Heart left ventricle (tissue), 16 donors: ENCODE results near the gene PTPN9. TPM values are rescaled to one million over a fixed set of nuclear protein-coding genes. Genes with fewer than 3 reads are reported as not detected.
"Not testable (repeated sequence)": the region's sequence is repeated elsewhere in the genome, so short reads cannot be mapped to it uniquely, and the experiment has no call there.

ENCODE experiments used
- ATAC-seq, 4 donors: fragments of 200-7000 bp; cut with Tn5 transposase; one replicate each; pipeline ENCODE4 v1.9.1; 2020 to 2022; ENCODE audit warnings: moderate library complexity in 4 of 4, mild to moderate bottlenecking in 3 of 4, moderate number of reproducible peaks in 1 of 4
- DNase-seq, 5 donors: peaks; one replicate each; pipeline ENCODE4 v3.0.0-alpha.2; 2020
- H3K27ac ChIP-seq, 12 donors: fragments of 200-600 bp; sonication (generic) in 4 of 12; one replicate each; pipeline versions ENCODE4 v1.5.0 to v1.8.0; 2016 to 2022; ENCODE audit warnings: mild to moderate bottlenecking in 2 of 12
- H3K27me3 ChIP-seq, 9 donors: fragments of 200-600 bp; sonication (generic) in 2 of 9; one replicate each; pipeline versions ENCODE4 v1.5.1 to v1.8.0; 2016 to 2022; ENCODE audit warnings: mild to moderate bottlenecking in 3 of 9
- H3K36me3 ChIP-seq, 9 donors: fragments of 200-600 bp; sonication (generic) in 2 of 9; one replicate each; pipeline versions ENCODE4 v1.5.0 to v1.8.0; 2018 to 2022; ENCODE audit warnings: mild to moderate bottlenecking in 2 of 9
- H3K4me1 ChIP-seq, 12 donors: fragments of 200-600 bp; sonication (generic) in 4 of 12; one replicate each; pipeline versions ENCODE4 v1.5.0 to v1.8.0; 2016 to 2022; ENCODE audit warnings: mild to moderate bottlenecking in 3 of 12
- H3K4me3 ChIP-seq, 12 donors: fragments of 200-600 bp; sonication (generic) in 4 of 12; one replicate each; pipeline versions ENCODE4 v1.5.0 to v1.8.0; 2017 to 2022; ENCODE audit warnings: mild to moderate bottlenecking in 9 of 12, moderate library complexity in 4 of 12
- H3K9me3 ChIP-seq, 12 donors: fragments of 200-600 bp; sonication (generic) in 4 of 12; one replicate each; pipeline versions ENCODE4 v1.5.0 to v1.8.0; 2016 to 2022; ENCODE audit warnings: mild to moderate bottlenecking in 1 of 12
- POLR2A ChIP-seq, 2 donors: fragments of 450-650 bp; IDR thresholded peaks; one replicate each; pipeline ENCODE4 v1.6.1; 2017; ENCODE audit warnings: antibody characterized with exemption in 2 of 2, mild to moderate bottlenecking in 2 of 2, moderate library complexity in 2 of 2
- WGBS, 4 donors: extraction: QIAGEN DNeasy Blood & Tissue Kit in 2 of 4; methylation state at CpG; one replicate each; pipeline versions ENCODE4 v1.1.5 to v1.1.7; 2013 to 2018; 5-methylcytosine and 5-hydroxymethylcytosine counted together
- intact Hi-C, 10 donors: fragments of 100-400 bp; cut with DNase I; formaldehyde crosslinking; loops; one replicate each; pipeline versions ENCODE4 v1.11.1 to v1.14.2; 2022
- polyA plus RNA-seq, 2 donors: library from polyadenylated mRNA; stranded (reverse); fragments of 200-250 nt; gene quantifications; one replicate each; pipeline ENCODE4 v1.2.3, GENCODE V29; 2013
- total RNA-seq, 9 donors: library from RNA; depleted of rRNA in 2 of 9; stranded (reverse); fragments of >200 nt in 2 of 9; fragmentation: NEBNext Ultra II Directional in 3 of 9; extraction: Animal tissue kit (Norgen Biotek cat#: 25700) in 3 of 9; gene quantifications; one replicate each; pipeline versions ENCODE4 v1.1.0 to v1.2.4, GENCODE V29; 2016 to 2023
- TF ChIP-seq, protein P1 (sequence below), 12 donors: fragments of 200-600 bp; sonication (generic) in 4 of 12; IDR thresholded peaks; one replicate each; pipeline versions ENCODE4 v1.5.0 to v1.8.0; 2018 to 2022; ENCODE audit warnings: antibody characterized with exemption in 12 of 12, mild to moderate bottlenecking in 5 of 12
- donor health status: ischemic (EF 13 %, LVEDD 7.1; RV severe dilation, severe dysfunction).
- donor health status: healthy with polysubstance abuse.
- donor health status: DM: no; HTN: yes; CAD: no.
- donor health status: DM: no; HTN: no; CAD: no.
- donor health status: ischemic (EF 25% LVEDD 6.9; RV normal size, moderate dysfunction).
- donor health status: ischemic (EF 25% LVEDD 5.7; RV mildly dilated, moderate dysfunction).
- donor health status: healthy.
- donor health status: DM: yes; HTN: yes; CAD: no.
- donor health status: ischemic (EF 35%, LVEDD 5.7; RV mildly dilated, moderate dysfunction).
- donor health status: nonischemic (EF 11% LVEDD 7.7; RV severe dilation, severe dysfunction).
- donor health status: DM: yes; HTN: yes; CAD: no.
- donor health status: PGD.
- donor health status: ischemic (EF 29% LVEDD 5.4; RV normal size, mild dysfunction).
- donor health status: nonischemic (EF 23%, LVEDD 6.1; RV moderate dilation, normal function).

The PTPN9 gene
- total and polyA plus RNA-seq, 11 donors: 2.4 to 16.8 (median 7.7) TPM

DNA sequence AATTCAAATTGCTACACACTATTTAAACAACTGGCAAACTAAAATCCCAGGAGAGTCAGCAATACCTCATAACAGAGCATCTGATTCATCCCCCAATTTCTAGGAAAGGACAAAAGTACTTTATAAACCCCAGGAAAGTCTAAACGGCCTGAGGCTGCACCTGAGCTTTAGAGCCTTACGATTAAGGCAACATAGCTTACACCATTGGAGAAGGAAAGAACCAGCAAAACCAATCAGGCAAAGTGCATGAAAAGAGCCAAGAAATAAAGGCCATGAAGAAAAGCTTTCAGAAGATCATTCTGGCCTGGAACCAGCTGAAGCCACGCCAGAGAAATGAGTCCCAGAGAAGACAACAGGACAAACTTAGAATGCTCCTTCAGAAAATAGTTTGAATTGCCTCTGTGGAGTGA lies 48.1 kb downstream of the PTPN9 start:
- peak overlapping the region in 1 of 12 donors; percentile 16 for H3K4me3 ChIP-seq
- peak overlapping the region; percentile 53 to 82 (median 72) for H3K27ac ChIP-seq
- H3K4me1 ChIP-seq: peaks cover 0 to 45% (median 31%) of the 10 kb centered on the region in 12 donors
- ATAC-seq: peak in 3 of 4 donors; percentile 9 to 37 (median 26)
- no peaks in the 10 kb centered on the region for H3K27me3 ChIP-seq
- H3K36me3 ChIP-seq: peaks cover 0 to 13% (median 11%) of the 10 kb centered on the region in 9 donors
- WGBS, 4 donors: 30 to 41% (median 33%) methylated on average over 3 of the region's 3 CpGs
- intact Hi-C loops: loop anchor here in 6 of 10 donors (1.0 to 10.0 kb wide), 3 partner anchors 46 to 94 kb away; partner anchors contain the start of genes PTPN9 (in 5 of the 6) and SNUPN (in 2 of the 6)
- DNase-seq: peak; percentile 54 to 82 (median 68)
- H3K9me3 ChIP-seq: no peaks in the 10 kb centered on the region
- TF ChIP-seq, protein P1, sequence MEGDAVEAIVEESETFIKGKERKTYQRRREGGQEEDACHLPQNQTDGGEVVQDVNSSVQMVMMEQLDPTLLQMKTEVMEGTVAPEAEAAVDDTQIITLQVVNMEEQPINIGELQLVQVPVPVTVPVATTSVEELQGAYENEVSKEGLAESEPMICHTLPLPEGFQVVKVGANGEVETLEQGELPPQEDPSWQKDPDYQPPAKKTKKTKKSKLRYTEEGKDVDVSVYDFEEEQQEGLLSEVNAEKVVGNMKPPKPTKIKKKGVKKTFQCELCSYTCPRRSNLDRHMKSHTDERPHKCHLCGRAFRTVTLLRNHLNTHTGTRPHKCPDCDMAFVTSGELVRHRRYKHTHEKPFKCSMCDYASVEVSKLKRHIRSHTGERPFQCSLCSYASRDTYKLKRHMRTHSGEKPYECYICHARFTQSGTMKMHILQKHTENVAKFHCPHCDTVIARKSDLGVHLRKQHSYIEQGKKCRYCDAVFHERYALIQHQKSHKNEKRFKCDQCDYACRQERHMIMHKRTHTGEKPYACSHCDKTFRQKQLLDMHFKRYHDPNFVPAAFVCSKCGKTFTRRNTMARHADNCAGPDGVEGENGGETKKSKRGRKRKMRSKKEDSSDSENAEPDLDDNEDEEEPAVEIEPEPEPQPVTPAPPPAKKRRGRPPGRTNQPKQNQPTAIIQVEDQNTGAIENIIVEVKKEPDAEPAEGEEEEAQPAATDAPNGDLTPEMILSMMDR (IDR thresholded peaks at IDR 0.05): no peak
- TF ChIP-seq POLR2A (IDR thresholded peaks at IDR 0.05): no peak

DNA sequence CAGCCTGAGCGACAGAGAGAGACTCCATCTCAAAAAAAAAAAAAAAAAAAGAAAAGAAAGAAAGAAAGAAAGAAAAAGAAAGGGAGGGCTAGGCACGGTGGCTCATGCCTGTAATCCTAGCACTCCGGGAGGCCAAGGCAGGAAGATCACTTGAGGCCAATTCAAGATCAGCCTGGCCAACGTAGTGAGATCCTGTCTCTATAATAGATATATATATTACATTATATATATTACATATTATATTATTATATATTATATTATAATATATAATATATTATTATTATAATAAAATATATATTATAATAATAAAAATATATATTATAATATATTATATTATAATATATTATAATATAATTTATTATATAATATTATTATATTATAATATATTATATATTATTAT lies 48.9 kb downstream of the PTPN9 start:
- WGBS, 4 donors: 92 to 97% (median 96%) methylated on average over 4 of the region's 4 CpGs
- intact Hi-C loops: loop anchor here in 5 of 10 donors (5.0 to 10.0 kb wide), 2 partner anchors 47 to 95 kb away; partner anchors contain the start of genes PTPN9 (in 5 of the 5) and SNUPN (in 1 of the 5)
- Histone ChIP-seq H3K27me3 (no peaks in the 10 kb centered on the region), H3K27ac (no peak overlapping the region), H3K4me3 (no peak overlapping the region), H3K9me3 (no peaks in the 10 kb centered on the region), H3K36me3 (peaks cover 0 to 22% (median 18%) of the 10 kb centered on the region in 9 donors), H3K4me1 (peaks cover 0 to 45% (median 31%) of the 10 kb centered on the region in 12 donors)
- ATAC-seq (no peak), DNase-seq (no peak)
- TF ChIP-seq POLR2A (IDR thresholded peaks at IDR 0.05): no peak
- TF ChIP-seq, protein P1 (IDR thresholded peaks at IDR 0.05): no peak

DNA sequence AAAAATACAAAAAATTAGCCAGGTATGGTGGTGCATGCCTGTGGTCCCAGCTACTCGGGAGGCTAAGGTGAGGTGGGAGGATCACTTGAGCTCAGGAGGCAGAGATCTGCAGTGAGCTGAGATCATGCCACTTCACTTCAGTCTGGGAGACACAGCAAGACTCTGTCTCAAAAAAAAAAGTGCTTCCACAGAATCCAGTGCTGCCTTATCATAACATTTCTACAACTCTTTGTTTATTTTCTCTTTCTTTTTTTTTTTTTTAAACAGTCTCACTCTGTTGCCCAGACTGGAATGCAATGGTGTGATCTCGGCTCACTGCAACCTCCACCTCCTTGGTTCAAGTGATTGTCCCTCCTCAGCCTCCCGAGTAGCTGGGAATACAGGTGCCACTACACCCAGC lies 53.4 kb downstream of the PTPN9 start:
- peaks cover 0 to 63% (median 58%) of the 10 kb centered on the region in 9 donors for H3K36me3 ChIP-seq
- intact Hi-C loops, DNase-seq, H3K4me3 ChIP-seq, H3K9me3 ChIP-seq, ATAC-seq, H3K27ac ChIP-seq, H3K27me3 ChIP-seq: not testable (repeated sequence)
- H3K4me1 ChIP-seq: peaks cover 0 to 11% (median 4%) of the 10 kb centered on the region in 12 donors
- 76 to 86% (median 81%) methylated on average over 3 of the region's 3 CpGs for WGBS, 4 donors

DNA sequence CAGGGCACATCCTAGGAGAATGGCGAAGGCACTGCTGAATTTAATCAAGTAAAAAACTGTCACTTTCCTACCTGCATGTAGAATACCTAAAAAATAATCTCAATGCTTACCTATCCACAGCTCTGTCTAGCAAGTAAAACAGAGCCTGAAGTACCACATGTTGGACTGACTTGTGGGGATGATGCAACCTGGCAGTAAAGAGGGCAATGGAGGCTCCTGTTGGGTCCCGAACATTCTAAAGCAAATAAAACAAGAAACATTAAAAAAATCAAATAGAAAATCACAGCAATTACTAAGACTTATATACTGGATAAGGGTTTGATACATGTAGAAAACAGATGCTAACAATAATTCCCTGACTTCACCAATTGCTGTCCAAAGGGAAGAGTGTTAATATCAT lies 56.1 kb downstream of the PTPN9 start:
- Histone ChIP-seq H3K27ac (no peak overlapping the region), H3K9me3 (no peaks in the 10 kb centered on the region), H3K27me3 (no peaks in the 10 kb centered on the region), H3K4me1 (peaks cover 0 to 3% (median under 1%) of the 10 kb centered on the region in 12 donors), H3K4me3 (no peak overlapping the region), H3K36me3 (peaks cover 0 to 90% (median 85%) of the 10 kb centered on the region in 9 donors)
- TF ChIP-seq, protein P1 (IDR thresholded peaks at IDR 0.05): no peak
- TF ChIP-seq POLR2A (IDR thresholded peaks at IDR 0.05): no peak
- DNase-seq: no peak
- intact Hi-C loops: no loop called here
- WGBS, 4 donors: 94 to 98% (median 97%) methylated on average over 2 of the region's 2 CpGs
- ATAC-seq: no peak
